ENCODE results near the gene URAD.

DNA sequence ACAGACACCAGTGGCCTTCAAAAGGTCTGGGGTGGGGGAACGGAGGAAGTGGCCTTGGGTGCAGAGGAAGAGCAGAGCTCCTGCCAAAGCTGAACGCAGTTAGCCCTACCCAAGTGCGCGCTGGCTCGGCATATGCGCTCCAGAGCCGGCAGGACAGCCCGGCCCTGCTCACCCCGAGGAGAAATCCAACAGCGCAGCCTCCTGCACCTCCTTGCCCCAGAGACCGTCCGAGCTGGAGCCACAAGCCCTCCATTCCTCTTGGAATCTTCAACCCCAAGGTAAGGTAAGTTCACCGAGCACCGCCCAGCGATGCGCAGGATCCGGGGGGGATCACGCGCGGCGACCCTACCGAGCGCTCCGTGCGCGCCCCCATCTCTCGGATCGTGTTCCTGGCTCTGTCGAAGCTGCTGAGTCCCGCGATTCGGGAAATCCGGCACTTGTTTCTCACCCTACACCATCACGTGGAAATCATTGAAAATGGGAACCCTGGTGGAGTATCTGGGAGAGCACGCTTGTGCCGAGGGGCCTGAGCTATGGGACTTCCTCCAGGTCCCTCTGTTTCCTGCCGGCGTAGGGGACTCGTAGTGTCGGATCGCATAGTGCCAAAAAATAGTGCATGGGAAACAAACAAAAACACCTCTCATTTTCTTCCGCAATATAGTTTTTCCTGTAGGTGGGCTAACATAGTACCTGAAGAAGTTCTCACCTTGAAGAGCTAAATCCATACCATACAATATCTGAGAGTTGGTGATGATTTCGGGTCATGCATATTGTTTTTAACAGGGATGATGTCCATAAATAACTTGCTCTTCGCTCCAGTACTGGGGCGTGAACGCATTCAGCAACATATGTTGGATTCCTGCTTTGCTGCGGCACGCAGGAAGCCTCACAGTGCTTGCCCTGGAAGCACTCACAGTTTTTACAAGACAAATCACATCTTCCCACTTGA lies 59.4 kb downstream of the URAD start:
- TF ChIP-seq POLR2A (IDR thresholded peaks at IDR 0.05) (no peak), EP300 (IDR thresholded peaks at IDR 0.05) (no peak)
- TF ChIP-seq, protein P1, sequence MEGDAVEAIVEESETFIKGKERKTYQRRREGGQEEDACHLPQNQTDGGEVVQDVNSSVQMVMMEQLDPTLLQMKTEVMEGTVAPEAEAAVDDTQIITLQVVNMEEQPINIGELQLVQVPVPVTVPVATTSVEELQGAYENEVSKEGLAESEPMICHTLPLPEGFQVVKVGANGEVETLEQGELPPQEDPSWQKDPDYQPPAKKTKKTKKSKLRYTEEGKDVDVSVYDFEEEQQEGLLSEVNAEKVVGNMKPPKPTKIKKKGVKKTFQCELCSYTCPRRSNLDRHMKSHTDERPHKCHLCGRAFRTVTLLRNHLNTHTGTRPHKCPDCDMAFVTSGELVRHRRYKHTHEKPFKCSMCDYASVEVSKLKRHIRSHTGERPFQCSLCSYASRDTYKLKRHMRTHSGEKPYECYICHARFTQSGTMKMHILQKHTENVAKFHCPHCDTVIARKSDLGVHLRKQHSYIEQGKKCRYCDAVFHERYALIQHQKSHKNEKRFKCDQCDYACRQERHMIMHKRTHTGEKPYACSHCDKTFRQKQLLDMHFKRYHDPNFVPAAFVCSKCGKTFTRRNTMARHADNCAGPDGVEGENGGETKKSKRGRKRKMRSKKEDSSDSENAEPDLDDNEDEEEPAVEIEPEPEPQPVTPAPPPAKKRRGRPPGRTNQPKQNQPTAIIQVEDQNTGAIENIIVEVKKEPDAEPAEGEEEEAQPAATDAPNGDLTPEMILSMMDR (IDR thresholded peaks at IDR 0.05): no peak

Measured in upper lobe of left lung (tissue), 4 donors.